Gastrocnemius medialis (tissue), 4 donors: ENCODE data around the gene RNASE12.
"Not testable (repeated sequence)": the region's sequence is repeated elsewhere in the genome, so short reads cannot be mapped to it uniquely, and the experiment has no call there.

ENCODE experiments used
- POLR2A ChIP-seq, 2 donors: fragments of 450-650 bp; IDR thresholded peaks; one replicate each; pipeline ENCODE4 v1.6.1; 2017; ENCODE audit warnings: antibody characterized with exemption in 2 of 2, mild to moderate bottlenecking in 2 of 2, moderate library complexity in 2 of 2
- TF ChIP-seq, protein P1 (sequence below), 5 experiments: fragments of 450-650 bp in 3 of 5; fragments of 200-600 bp in 2 of 5; sonication (generic) in 2 of 5; IDR thresholded peaks in 4 of 5; conservative IDR thresholded peaks in 1 of 5; 1 replicate in 4 of 5; 2 replicates in 1 of 5; pipeline ENCODE4 v1.5.1; 2016 to 2019; ENCODE audit warnings: antibody characterized with exemption in 5 of 5, mild to moderate bottlenecking in 3 of 5, moderate library complexity in 3 of 5

DNA sequence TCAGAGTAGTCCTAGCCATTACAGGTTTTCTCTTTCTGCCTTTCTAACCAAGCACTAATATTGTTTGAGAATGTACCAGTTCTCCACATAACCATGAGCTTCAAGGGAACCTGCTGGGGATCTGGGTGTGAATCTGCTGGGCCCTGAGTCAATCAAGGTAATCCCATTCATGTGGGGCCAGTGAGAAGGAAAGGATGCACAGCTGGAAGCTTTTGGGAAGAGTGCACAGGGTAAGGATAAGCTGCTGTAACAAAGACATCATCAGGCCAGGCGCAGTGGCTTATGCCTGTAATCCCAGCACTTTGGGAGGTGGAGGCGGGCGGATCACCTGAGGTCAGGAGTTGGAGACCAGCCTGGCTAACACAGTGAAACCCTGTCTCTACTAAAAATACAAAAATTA is 4.5 kb upstream of the RNASE12 start:
- TF ChIP-seq POLR2A (IDR thresholded peaks at IDR 0.05) = not testable (repeated sequence)
- TF ChIP-seq, protein P1, sequence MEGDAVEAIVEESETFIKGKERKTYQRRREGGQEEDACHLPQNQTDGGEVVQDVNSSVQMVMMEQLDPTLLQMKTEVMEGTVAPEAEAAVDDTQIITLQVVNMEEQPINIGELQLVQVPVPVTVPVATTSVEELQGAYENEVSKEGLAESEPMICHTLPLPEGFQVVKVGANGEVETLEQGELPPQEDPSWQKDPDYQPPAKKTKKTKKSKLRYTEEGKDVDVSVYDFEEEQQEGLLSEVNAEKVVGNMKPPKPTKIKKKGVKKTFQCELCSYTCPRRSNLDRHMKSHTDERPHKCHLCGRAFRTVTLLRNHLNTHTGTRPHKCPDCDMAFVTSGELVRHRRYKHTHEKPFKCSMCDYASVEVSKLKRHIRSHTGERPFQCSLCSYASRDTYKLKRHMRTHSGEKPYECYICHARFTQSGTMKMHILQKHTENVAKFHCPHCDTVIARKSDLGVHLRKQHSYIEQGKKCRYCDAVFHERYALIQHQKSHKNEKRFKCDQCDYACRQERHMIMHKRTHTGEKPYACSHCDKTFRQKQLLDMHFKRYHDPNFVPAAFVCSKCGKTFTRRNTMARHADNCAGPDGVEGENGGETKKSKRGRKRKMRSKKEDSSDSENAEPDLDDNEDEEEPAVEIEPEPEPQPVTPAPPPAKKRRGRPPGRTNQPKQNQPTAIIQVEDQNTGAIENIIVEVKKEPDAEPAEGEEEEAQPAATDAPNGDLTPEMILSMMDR (IDR thresholded peaks at IDR 0.05 in 4 of 5, conservative IDR thresholded peaks at IDR 0.05 in 1 of 5) = not testable (repeated sequence)
